KOPT-K1 (cell line): ENCODE results near the gene MYBPH.

ENCODE experiments used
- H3K27ac ChIP-seq: fragments of 200-600 bp; sonication (generic); 2 replicates; pipeline ENCODE4 v1.5.1; 2016; ENCODE audit warnings: antibody characterized with exemption, mild to moderate bottlenecking, low read depth, low read length; ENCODE audit not compliant: poor library complexity, severe bottlenecking
- H3K36me3 ChIP-seq: fragments of 200-600 bp; sonication (generic); 2 replicates; pipeline ENCODE4 v1.5.1; 2017; ENCODE audit warnings: antibody characterized with exemption, mild to moderate bottlenecking, low read length, moderate library complexity; ENCODE audit not compliant: insufficient read depth
- H3K9me3 ChIP-seq: fragments of 200-600 bp; sonication (generic); 2 replicates; pipeline ENCODE4 v1.5.1; 2017; ENCODE audit warnings: antibody characterized with exemption, low read length, mild to moderate bottlenecking; ENCODE audit not compliant: insufficient read depth, poor library complexity, severe bottlenecking

Gene MYBPH

GRCh38 chr1:203153051-203153988 is 22.3 kb downstream of the MYBPH start:
- Histone ChIP-seq H3K9me3 (peaks cover 3% of the 10 kb centered on the region), H3K27ac (no peak overlapping the region), H3K36me3 (no peaks in the 10 kb centered on the region)

- Histone ChIP-seq H3K27ac (no peak overlapping the region), H3K36me3 (no peaks in the 10 kb centered on the region), H3K9me3 (no peaks in the 10 kb centered on the region)
Observed at GRCh38 chr1:203152158-203153034, 23.2 kb downstream of the MYBPH start.

GRCh38 chr1:203151362-203152157 is 24.1 kb downstream of the MYBPH start:
- no peaks in the 10 kb centered on the region for H3K36me3 ChIP-seq
- no peaks in the 10 kb centered on the region for H3K9me3 ChIP-seq
- H3K27ac ChIP-seq = no peak overlapping the region

- Histone ChIP-seq H3K36me3 (no peaks in the 10 kb centered on the region), H3K27ac (no peak overlapping the region), H3K9me3 (no peaks in the 10 kb centered on the region)
Observed at GRCh38 chr1:203150511-203151297, 24.9 kb downstream of the MYBPH start.

GRCh38 chr1:203149188-203149840 is 26.3 kb downstream of the MYBPH start:
- H3K27ac ChIP-seq = no peak overlapping the region
- H3K36me3 ChIP-seq = no peaks in the 10 kb centered on the region
- H3K9me3 ChIP-seq = no peaks in the 10 kb centered on the region

- H3K9me3 ChIP-seq = no peaks in the 10 kb centered on the region
- no peak overlapping the region for H3K27ac ChIP-seq
- no peaks in the 10 kb centered on the region for H3K36me3 ChIP-seq
Observed at GRCh38 chr1:203148579-203148978, 27.0 kb downstream of the MYBPH start.

- H3K27ac ChIP-seq = no peak overlapping the region
Observed at GRCh38 chr1:203148127-203148526, 27.5 kb downstream of the MYBPH start.

GRCh38 chr1:203147376-203147775 is 28.2 kb downstream of the MYBPH start:
- Histone ChIP-seq H3K36me3 (no peaks in the 10 kb centered on the region), H3K9me3 (no peaks in the 10 kb centered on the region), H3K27ac (no peak overlapping the region)

More at GRCh38 chr1:203148127-203148526, 27.5 kb downstream of the MYBPH start:
- Histone ChIP-seq H3K9me3 (no peaks in the 10 kb centered on the region), H3K36me3 (no peaks in the 10 kb centered on the region)

- no peaks in the 10 kb centered on the region for H3K9me3 ChIP-seq
- no peaks in the 10 kb centered on the region for H3K36me3 ChIP-seq
- no peak overlapping the region for H3K27ac ChIP-seq
Observed at GRCh38 chr1:203146537-203146936, 29.1 kb downstream of the MYBPH start.

GRCh38 chr1:203146042-203146369 is 29.6 kb downstream of the MYBPH start:
- H3K9me3 ChIP-seq = no peaks in the 10 kb centered on the region
- no peak overlapping the region for H3K27ac ChIP-seq
- H3K36me3 ChIP-seq = no peaks in the 10 kb centered on the region

GRCh38 chr1:203145321-203146041 is 30.1 kb downstream of the MYBPH start:
- Histone ChIP-seq H3K36me3 (no peaks in the 10 kb centered on the region), H3K9me3 (no peaks in the 10 kb centered on the region), H3K27ac (no peak overlapping the region)

GRCh38 chr1:203144661-203145060 is 31.0 kb downstream of the MYBPH start:
- H3K9me3 ChIP-seq = no peaks in the 10 kb centered on the region
- no peak overlapping the region for H3K27ac ChIP-seq
- H3K36me3 ChIP-seq = no peaks in the 10 kb centered on the region

GRCh38 chr1:203143641-203144040 is 32.0 kb downstream of the MYBPH start:
- H3K36me3 ChIP-seq = no peaks in the 10 kb centered on the region
- no peaks in the 10 kb centered on the region for H3K9me3 ChIP-seq
- H3K27ac ChIP-seq = no peak overlapping the region
